Memory B cell (primary cell): ENCODE results near the gene NKX6-2.

Source experiments
- ATAC-seq: fragments of 150-1000 bp; cut with Tn5 transposase; 2 replicates; pipeline ENCODE4 v1.10.0; 2021; ENCODE audit warnings: low read depth, mild to moderate bottlenecking, moderate library complexity
- DNase-seq, 2 donors: peaks; one replicate each; pipeline ENCODE4 v3.0.0; 2022; ENCODE audit warnings: low spot score in 2 of 2
- H3K27ac Mint-ChIP-seq: one replicate; pipeline ENCODE4 v1.8.0; 2022; ENCODE audit warnings: mild to moderate bottlenecking, moderate library complexity, mixed read lengths
- H3K27me3 Mint-ChIP-seq: one replicate; pipeline ENCODE4 v1.8.0; 2022; ENCODE audit warnings: mixed read lengths
- H3K36me3 Mint-ChIP-seq: one replicate; pipeline ENCODE4 v1.8.0; 2022; ENCODE audit warnings: mild to moderate bottlenecking, mixed read lengths
- H3K4me1 Mint-ChIP-seq: one replicate; pipeline ENCODE4 v1.8.0; 2022; ENCODE audit warnings: mixed read lengths
- H3K4me3 Mint-ChIP-seq: one replicate; pipeline ENCODE4 v1.8.0; 2022; ENCODE audit warnings: mild to moderate bottlenecking, moderate library complexity, mixed read lengths
- H3K9me3 Mint-ChIP-seq: one replicate; pipeline ENCODE4 v1.8.0; 2022; ENCODE audit warnings: mixed read lengths

NKX6-2 gene

DNA sequence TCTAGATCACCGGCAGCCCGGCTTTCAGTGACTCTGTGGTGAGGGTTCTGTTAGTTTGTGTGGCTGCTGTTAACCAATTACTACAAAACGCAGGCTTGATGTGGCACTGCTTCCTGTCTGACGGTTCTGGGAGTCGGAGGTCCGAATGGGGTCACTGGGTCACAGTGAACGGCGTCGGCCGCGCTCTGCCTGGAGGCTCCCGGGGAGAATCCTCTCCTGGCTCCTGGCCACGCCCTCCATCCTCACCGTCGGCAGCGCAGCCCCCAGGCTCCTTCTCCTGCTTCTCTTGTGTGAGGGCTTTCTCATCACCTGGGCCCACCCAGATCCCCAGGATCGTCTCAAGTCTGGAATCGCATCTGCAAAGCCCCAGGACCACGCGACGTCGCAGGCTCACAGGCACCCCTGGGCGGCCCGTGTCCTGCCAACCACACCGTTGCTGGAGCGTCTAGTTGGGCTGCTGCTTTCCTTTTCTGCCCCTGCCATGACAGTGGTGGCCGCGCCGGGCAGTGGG lies 31.8 kb upstream of the NKX6-2 start:
- DNase-seq (no peak), ATAC-seq (no peak)
- Mint-ChIP-seq H3K27me3 (peaks cover 4% of the 10 kb centered on the region), H3K36me3 (no peaks in the 10 kb centered on the region), H3K4me3 (no peak overlapping the region), H3K9me3 (peaks cover 3% of the 10 kb centered on the region), H3K4me1 (no peaks in the 10 kb centered on the region), H3K27ac (no peak overlapping the region)

DNA sequence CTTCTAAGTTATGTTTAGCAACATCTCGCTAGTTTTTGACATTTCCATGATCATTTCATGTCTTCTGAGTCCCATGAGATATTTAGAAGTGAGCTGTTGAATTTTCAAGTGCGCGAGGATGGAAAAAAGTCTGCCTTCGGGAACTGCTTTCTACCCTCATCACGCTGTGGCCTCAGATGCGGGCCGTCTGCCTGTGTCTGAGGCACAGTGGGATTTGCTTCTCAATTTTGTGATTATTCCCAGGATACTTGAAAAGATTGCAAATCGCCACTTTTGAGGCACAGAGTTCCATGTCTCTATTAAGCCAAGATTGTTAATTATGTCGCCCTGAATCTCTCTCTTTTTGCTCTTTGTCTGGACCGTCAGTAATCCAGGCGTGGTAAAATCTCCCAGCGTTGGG lies 30.8 kb upstream of the NKX6-2 start:
- peaks cover 4% of the 10 kb centered on the region for H3K27me3 Mint-ChIP-seq
- no peak overlapping the region for H3K4me3 Mint-ChIP-seq
- no peak for DNase-seq
- no peaks in the 10 kb centered on the region for H3K36me3 Mint-ChIP-seq
- H3K9me3 Mint-ChIP-seq = peaks cover 3% of the 10 kb centered on the region
- no peaks in the 10 kb centered on the region for H3K4me1 Mint-ChIP-seq
- no peak for ATAC-seq
- H3K27ac Mint-ChIP-seq = no peak overlapping the region

GRCh38 chr10:132815168-132815857 lies 29.4 kb upstream of the NKX6-2 start:
- no peaks in the 10 kb centered on the region for H3K4me1 Mint-ChIP-seq

DNA sequence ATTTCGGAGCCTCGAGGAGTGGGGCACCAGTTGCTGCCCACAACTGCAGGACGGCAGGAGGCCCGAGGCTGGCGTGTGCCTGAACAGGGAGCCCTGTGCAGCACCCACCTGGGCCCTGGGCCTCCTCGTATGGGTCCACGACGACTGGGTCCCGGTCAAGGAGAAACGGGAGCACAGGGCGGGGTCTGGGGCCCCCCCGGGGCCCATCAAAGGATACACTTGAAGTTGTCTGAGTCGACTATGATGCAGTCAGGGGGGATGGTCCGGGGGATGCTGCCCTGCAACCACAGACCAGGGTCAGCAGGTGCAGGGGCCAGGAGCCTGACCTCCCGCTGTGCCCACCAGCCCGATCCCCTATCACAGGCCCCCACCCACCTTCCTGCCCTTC lies 28.5 kb upstream of the NKX6-2 start:
- Mint-ChIP-seq H3K27me3 (peaks cover 12% of the 10 kb centered on the region), H3K9me3 (peaks cover 3% of the 10 kb centered on the region), H3K4me3 (no peak overlapping the region), H3K4me1 (no peaks in the 10 kb centered on the region), H3K36me3 (no peaks in the 10 kb centered on the region), H3K27ac (no peak overlapping the region)
- DNase-seq (no peak), ATAC-seq (no peak)

More at GRCh38 chr10:132815168-132815857, 29.4 kb upstream of the NKX6-2 start:
- Mint-ChIP-seq H3K27me3 (peaks cover 7% of the 10 kb centered on the region), H3K27ac (no peak overlapping the region), H3K36me3 (no peaks in the 10 kb centered on the region), H3K9me3 (peaks cover 3% of the 10 kb centered on the region), H3K4me3 (no peak overlapping the region)
- ATAC-seq (no peak), DNase-seq (no peak)

DNA sequence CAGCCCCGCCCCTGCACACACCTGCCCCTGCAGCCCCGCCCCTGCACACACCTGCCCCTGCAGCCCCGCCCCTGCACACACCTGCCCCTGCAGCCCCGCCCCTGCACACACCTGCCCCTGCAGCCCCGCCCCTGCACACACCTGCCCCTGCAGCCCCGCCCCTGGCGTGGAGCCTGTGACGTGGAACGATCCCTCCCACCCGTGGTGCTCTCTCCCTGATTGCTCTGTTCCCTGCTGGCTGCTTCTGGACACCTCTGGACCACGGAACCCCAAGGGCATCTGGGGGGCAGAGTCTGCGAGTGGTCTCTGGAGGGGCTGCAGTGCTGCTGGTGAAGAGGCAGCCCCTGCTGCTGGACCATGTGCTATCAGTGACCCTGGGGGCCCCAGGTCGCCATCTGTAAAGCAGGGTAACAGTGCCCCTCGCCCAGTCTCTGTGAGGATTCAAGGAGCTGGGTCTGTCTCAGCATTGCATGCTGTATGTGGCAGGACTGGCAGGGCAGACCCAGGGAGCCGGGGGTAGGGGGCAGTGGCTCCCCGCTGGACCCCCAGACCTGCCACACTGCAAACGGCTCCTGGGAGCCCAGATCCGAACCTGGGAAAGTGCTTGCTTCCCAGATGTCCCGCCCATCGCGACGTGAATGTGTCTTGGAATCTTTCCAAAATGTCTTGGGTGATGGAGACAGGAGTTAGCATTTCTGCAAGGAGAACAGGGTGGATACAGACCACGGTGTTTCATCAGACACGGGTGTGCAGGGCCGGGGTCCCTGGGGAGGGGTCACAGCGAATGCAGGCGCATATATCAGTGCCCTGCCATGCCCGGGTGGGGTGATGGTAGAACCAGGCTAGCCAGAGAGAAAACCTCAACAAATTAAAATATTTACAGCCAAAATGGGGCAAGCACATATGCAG lies 27.9 kb upstream of the NKX6-2 start:
- Mint-ChIP-seq H3K36me3 (no peaks in the 10 kb centered on the region), H3K27me3 (peaks cover 12% of the 10 kb centered on the region), H3K4me1 (no peaks in the 10 kb centered on the region), H3K9me3 (peaks cover 3% of the 10 kb centered on the region), H3K4me3 (no peak overlapping the region), H3K27ac (no peak overlapping the region)
- ATAC-seq = no peak
- DNase-seq = no peak

- DNase-seq (no peak), ATAC-seq (no peak)
- H3K36me3 Mint-ChIP-seq = no peaks in the 10 kb centered on the region
- H3K4me3 Mint-ChIP-seq = no peak overlapping the region
- H3K27ac Mint-ChIP-seq = no peak overlapping the region
- peaks cover 12% of the 10 kb centered on the region for H3K27me3 Mint-ChIP-seq
- H3K9me3 Mint-ChIP-seq = peaks cover 3% of the 10 kb centered on the region
- no peaks in the 10 kb centered on the region for H3K4me1 Mint-ChIP-seq
These were observed 27.1 kb upstream of the NKX6-2 start for GRCh38 chr10:132813001-132813401.

DNA sequence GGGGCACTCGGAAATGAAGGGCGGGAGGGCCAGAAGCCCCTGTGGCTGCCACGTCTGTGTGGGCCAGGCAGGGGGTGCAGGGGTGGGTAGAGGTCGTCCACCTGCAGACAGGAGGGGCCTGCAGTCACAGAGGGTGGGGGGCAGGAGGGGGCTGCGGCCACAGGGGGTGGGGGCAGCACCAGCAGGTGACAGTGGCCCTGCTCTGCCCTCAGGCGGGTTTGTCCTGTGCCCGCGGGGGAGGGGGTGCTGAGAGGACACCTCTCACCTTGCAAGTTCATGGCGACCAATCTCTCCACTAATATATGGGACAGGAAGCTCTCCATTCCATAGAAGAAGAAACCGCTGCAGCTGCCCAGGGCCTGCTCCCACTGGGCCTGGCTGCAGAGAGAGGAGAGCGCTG lies 26.6 kb upstream of the NKX6-2 start:
- H3K9me3 Mint-ChIP-seq = peaks cover 3% of the 10 kb centered on the region
- H3K27ac Mint-ChIP-seq = no peak overlapping the region
- no peak for ATAC-seq
- H3K27me3 Mint-ChIP-seq = peaks cover 12% of the 10 kb centered on the region
- no peak for DNase-seq
- no peaks in the 10 kb centered on the region for H3K36me3 Mint-ChIP-seq
- no peaks in the 10 kb centered on the region for H3K4me1 Mint-ChIP-seq
- H3K4me3 Mint-ChIP-seq = no peak overlapping the region

DNA sequence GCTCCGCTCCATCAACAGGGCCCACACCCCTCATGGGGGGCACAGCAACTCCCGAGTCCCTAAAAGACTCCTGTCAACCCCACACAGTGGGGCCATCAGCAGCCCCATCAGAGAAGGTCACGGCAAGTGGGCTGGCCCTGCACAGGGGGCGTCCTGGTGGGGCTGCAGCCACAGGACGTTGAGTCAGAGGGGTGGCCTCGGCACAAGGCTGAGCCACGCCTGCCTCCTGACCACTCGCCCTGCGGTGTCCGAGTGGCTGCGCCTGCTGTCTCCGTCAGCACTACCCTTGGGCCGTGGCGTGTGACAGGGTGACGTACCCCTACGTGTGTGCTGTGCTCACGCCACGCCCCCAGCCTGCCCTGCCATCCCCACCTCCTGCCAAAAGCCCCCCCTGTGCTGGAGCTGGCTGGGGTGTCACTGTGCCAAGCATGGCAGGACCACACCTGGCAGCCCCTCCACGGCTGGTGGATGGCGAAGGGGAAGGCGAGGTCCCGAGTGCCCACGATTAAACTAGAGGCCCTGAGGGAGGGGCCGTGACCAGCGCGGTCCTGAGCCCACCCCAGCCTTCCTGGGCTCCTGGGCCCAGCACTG lies 26.0 kb upstream of the NKX6-2 start:
- no peak overlapping the region for H3K27ac Mint-ChIP-seq
- ATAC-seq = no peak

DNA sequence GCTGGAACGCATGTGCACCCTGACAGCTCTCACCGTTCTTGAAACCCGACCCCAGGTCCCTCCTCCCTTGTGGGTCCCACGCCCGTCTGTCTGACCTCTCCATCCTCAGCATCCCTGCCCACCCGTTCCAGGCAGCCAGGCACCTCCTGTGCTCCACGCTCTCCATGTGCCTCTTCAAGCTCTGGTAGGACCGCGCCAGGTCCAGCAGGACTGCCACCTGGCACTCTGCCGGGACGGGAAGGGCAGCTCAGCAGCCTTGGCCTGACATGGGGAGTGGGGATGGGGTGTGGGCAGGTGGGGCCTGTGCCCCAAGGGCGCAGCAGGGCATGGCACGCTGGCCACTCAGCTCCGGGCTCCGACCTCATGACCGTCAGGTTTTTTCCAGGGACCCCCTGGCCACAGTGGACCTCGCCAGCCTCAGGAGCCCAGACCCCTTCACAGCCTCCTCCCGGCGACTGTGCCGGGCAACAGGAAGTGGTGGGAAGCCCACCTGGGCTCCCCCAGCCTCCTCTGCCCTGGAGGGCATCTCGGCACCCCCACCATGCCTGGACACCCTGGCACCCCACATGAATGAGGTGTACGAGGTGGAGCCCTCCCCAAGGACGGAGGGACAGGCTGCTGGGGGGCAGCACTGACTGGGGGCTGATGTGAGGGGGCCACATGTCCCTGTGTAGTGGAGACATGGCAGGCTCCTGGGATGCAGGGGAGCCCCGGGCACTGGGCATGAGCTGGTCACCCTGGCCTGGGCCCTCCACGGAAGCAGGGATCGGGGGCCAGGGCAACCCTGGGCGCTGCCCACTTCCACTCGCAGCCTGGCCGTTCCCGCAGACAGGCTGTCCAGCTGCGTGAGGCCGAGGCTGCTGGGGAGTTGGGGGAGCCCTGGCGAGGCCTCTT lies 25.1 kb upstream of the NKX6-2 start:
- no peaks in the 10 kb centered on the region for H3K4me1 Mint-ChIP-seq
- DNase-seq = no peak
- no peaks in the 10 kb centered on the region for H3K36me3 Mint-ChIP-seq
- no peak overlapping the region for H3K4me3 Mint-ChIP-seq
- peaks cover 3% of the 10 kb centered on the region for H3K9me3 Mint-ChIP-seq
- H3K27me3 Mint-ChIP-seq = peaks cover 11% of the 10 kb centered on the region
- no peak overlapping the region for H3K27ac Mint-ChIP-seq
- ATAC-seq = no peak

More for the DNA sequence above, 26.0 kb upstream of the NKX6-2 start:
- Mint-ChIP-seq H3K4me3 (no peak overlapping the region), H3K36me3 (no peaks in the 10 kb centered on the region), H3K27me3 (peaks cover 12% of the 10 kb centered on the region), H3K9me3 (peaks cover 3% of the 10 kb centered on the region), H3K4me1 (no peaks in the 10 kb centered on the region)
- DNase-seq = no peak

- DNase-seq = no peak
- Mint-ChIP-seq H3K9me3 (peaks cover 1% of the 10 kb centered on the region), H3K4me3 (no peak overlapping the region), H3K27ac (no peak overlapping the region), H3K36me3 (no peaks in the 10 kb centered on the region), H3K4me1 (no peaks in the 10 kb centered on the region), H3K27me3 (peaks cover 7% of the 10 kb centered on the region)
- ATAC-seq = no peak
These were observed 24.3 kb upstream of the NKX6-2 start for GRCh38 chr10:132810141-132810806.

DNA sequence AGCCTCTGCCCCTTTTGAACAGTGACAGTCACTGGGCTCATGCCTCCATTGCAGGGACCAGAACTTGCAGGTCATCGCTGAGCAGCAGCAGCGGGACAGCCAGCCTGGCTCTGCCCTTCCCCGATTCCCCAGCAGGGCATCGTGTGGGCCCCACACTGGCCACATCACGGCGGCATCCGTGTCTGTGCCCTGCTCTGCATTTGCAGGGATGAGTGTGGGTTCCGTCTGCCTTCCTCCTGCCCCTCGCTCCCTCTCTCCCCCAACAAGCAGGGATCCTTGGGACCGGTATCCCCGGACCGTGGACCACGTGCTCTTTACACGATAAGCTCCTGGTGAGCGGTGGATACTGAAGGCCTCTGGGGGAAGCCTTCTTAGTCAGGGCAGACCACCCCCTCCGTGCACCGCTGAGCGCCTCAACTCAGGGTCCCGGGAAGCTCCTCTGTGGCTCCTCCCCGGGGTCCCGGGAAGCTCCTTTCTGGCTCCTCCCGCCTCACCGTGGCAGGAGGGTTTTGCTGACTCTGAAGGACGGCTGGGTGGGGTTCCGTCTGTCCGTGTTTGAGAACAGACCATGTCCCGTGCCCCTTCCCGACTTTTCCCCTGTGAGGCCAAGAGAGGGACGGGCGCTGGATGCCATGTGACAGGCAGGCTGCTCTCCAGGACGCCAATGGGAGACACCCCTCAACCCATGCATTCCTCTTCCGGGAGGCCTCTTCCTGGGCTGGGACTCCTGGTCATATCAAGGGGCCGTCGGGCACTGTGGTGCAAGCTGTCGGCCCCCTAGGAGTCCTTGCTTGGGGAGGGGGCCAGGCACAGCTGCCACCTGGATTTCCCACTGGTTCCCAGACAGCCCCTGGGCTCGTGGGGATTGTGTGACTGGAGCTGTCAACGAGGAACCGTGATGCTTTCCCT lies 23.5 kb upstream of the NKX6-2 start:
- H3K4me3 Mint-ChIP-seq = no peak overlapping the region
- ATAC-seq (no peak), DNase-seq (no peak)
- no peaks in the 10 kb centered on the region for H3K36me3 Mint-ChIP-seq
- H3K27me3 Mint-ChIP-seq = peaks cover 7% of the 10 kb centered on the region
- no peak overlapping the region for H3K27ac Mint-ChIP-seq
- H3K4me1 Mint-ChIP-seq = no peaks in the 10 kb centered on the region
- peaks cover 1% of the 10 kb centered on the region for H3K9me3 Mint-ChIP-seq

DNA sequence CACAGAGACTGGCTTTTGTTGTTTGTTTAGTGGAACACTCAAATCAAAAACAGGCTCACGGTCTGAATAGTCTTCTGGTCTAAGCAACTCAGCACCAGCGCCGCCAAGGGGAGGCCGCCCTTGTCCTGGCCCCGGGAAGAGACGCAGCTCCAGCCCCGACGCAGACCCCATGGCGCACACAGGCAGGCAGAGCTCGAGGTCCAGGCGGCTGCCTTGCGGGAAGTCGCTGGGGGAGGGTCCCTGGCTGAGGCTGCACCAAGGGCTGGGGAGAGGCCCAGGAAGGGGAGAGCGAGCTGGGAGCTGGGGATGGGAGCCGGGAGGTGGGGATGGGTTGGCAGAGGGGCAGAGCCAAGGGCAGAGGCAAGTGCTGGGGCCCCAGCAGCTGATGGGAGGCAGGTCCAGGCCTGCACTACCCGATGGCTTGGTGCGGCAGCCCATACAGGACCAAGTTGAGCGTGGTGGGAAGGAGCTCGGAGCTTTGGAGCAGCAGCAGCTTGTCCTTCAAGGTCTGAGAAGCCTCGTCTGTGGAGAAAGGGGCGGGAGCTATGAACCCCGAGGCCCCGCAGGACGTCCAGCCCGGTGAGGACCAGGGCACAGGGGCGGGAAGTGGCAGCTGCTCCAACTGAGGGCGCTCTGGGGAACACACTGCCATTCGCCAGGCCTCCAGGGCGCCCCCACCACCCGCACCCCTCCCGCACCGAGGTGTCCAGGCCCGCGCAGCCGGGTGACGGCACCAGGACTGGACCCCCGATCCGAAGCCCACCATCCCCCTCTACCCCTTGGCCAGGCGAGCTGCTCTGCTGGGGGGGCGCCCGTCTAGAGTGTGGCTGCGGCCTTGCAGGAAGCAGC lies 22.7 kb upstream of the NKX6-2 start:
- H3K27ac Mint-ChIP-seq = no peak overlapping the region
- H3K4me1 Mint-ChIP-seq = no peaks in the 10 kb centered on the region
- no peak overlapping the region for H3K4me3 Mint-ChIP-seq
- no peak for DNase-seq
- no peaks in the 10 kb centered on the region for H3K36me3 Mint-ChIP-seq
- peaks cover under 1% of the 10 kb centered on the region for H3K9me3 Mint-ChIP-seq
- H3K27me3 Mint-ChIP-seq = peaks cover 9% of the 10 kb centered on the region
- no peak for ATAC-seq
